Transverse colon (tissue), 4 donors: Measurements from ENCODE around the gene CCS. TPM values are rescaled to one million over a fixed set of nuclear protein-coding genes. Genes with fewer than 3 reads are reported as not detected.
A peak's percentile ranks its signal among the peaks of the same experiment; 100 is the strongest.

Experiments
- DNase-seq: peaks from one replicate; pipeline ENCODE4 v3.0.0-alpha.2; 2019
- H3K27ac ChIP-seq, 4 donors: fragments of 200-600 bp; sonication (generic); 2 replicates each; pipeline ENCODE4 v1.5.1; 2016 to 2018; ENCODE audit warnings: inconsistent platforms in 4 of 4
- H3K27me3 ChIP-seq: fragments of 200-600 bp; sonication (generic); 2 replicates; pipeline ENCODE4 v1.5.1; 2017; ENCODE audit warnings: inconsistent platforms
- H3K36me3 ChIP-seq, 4 donors: fragments of 200-600 bp; sonication (generic); 2 replicates each; pipeline ENCODE4 v1.5.1; 2017 to 2019; ENCODE audit warnings: inconsistent platforms in 4 of 4
- H3K4me1 ChIP-seq, 4 donors: fragments of 200-600 bp; sonication (generic); 2 replicates each; pipeline ENCODE4 v1.5.1; 2017 to 2020; ENCODE audit warnings: inconsistent platforms in 4 of 4
- H3K4me3 ChIP-seq, 4 donors: fragments of 200-600 bp; sonication (generic); 1 replicate in 1 of 4; 2 replicates in 3 of 4; pipeline versions ENCODE4 v1.5.1 to v1.6.1; 2017 to 2019; ENCODE audit warnings: inconsistent platforms in 4 of 4
- H3K9me3 ChIP-seq, 2 donors: fragments of 200-600 bp; sonication (generic); 2 replicates each; pipeline ENCODE4 v1.5.1; 2017 to 2019; ENCODE audit warnings: inconsistent platforms in 2 of 2
- EP300 ChIP-seq: sonication (generic); formaldehyde crosslinking; IDR thresholded peaks from one replicate; pipeline ENCODE4 v1.6.1; 2017; ENCODE audit warnings: antibody characterized with exemption, low read depth
- POLR2A ChIP-seq: fragments of 450-650 bp; IDR thresholded peaks from one replicate; pipeline ENCODE4 v1.6.1; 2016; ENCODE audit warnings: antibody characterized with exemption, mild to moderate bottlenecking, moderate library complexity
- POLR2AphosphoS5 ChIP-seq, 3 donors: sonication (generic); formaldehyde crosslinking; IDR thresholded peaks; one replicate each; pipeline ENCODE4 v1.6.1; 2016; ENCODE audit warnings: antibody characterized with exemption in 3 of 3
- WGBS, 2 donors: methylation state at CpG; one replicate each; pipeline ENCODE4 v1.1.5; 2018; ENCODE audit warnings: low coverage in 1 of 2; 5-methylcytosine and 5-hydroxymethylcytosine counted together
- in situ Hi-C, 4 donors: fragments of 200-750 bp; cut with MboI; loops; one replicate each; pipeline versions ENCODE4 v1.15.0 to v1.15.1; 2017; ENCODE audit warnings: low sequenced_read_pairs in 3 of 4, low pct_ligation_motif_present in 1 of 4, low pct_unique_long_range_greater_than_20kb in 1 of 4
- intact Hi-C: fragments of 100-400 bp; cut with DNase I; formaldehyde crosslinking; loops from one replicate; pipeline ENCODE4 v1.15.1; 2023; ENCODE audit warnings: low total_unique reads
- total RNA-seq, 4 donors: library from RNA; depleted of rRNA; stranded (reverse); fragments of >200 nt; gene quantifications; one replicate each; pipeline ENCODE4 v1.1.0, GENCODE V29; 2016
- TF ChIP-seq, protein P1 (sequence below), 5 experiments: fragments of 200-600 bp in 3 of 5; fragments of 450-650 bp in 2 of 5; sonication (generic) in 3 of 5; IDR thresholded peaks; 1 replicate in 2 of 5; 2 replicates in 3 of 5; pipeline ENCODE4 v1.5.1; 2016 to 2017; ENCODE audit warnings: antibody characterized with exemption in 5 of 5, inconsistent platforms in 3 of 5, mild to moderate bottlenecking in 2 of 5, moderate library complexity in 1 of 5

The CCS gene
- total RNA-seq, 4 donors from 2014 or later, result 37.4 to 82.0 (median 49.5) TPM

DNA sequence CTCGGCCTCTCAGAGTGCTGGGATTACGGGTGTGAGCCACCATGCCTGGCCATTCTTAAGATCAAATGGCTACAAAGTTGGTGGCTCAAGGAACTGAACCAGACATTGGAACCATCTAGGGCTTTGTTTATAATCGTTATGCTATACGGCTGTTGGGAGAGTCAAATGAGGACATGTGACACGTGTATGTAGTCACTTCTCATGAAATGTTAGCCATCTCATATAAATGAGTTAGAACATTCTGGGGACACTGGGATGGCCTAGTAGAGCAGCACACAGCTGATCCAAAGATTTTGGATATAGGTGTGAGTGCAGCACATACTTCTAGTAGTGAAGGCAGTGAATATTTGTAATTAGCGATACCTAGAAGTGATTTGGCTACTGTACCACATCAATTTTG is 38.9 kb downstream of the CCS start:
- H3K4me3 ChIP-seq, result no peak overlapping the region
- TF ChIP-seq POLR2A (no peak), POLR2AphosphoS5 (IDR thresholded peaks at IDR 0.05) (no peak), EP300 (no peak)
- TF ChIP-seq, protein P1, sequence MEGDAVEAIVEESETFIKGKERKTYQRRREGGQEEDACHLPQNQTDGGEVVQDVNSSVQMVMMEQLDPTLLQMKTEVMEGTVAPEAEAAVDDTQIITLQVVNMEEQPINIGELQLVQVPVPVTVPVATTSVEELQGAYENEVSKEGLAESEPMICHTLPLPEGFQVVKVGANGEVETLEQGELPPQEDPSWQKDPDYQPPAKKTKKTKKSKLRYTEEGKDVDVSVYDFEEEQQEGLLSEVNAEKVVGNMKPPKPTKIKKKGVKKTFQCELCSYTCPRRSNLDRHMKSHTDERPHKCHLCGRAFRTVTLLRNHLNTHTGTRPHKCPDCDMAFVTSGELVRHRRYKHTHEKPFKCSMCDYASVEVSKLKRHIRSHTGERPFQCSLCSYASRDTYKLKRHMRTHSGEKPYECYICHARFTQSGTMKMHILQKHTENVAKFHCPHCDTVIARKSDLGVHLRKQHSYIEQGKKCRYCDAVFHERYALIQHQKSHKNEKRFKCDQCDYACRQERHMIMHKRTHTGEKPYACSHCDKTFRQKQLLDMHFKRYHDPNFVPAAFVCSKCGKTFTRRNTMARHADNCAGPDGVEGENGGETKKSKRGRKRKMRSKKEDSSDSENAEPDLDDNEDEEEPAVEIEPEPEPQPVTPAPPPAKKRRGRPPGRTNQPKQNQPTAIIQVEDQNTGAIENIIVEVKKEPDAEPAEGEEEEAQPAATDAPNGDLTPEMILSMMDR (IDR thresholded peaks at IDR 0.05), result no peak
- no peaks in the 10 kb centered on the region for H3K9me3 ChIP-seq
- DNase-seq, result no peak
- H3K27ac ChIP-seq, result no peak overlapping the region
- peaks cover 0 to 16% (median 0%) of the 10 kb centered on the region in 4 donors for H3K4me1 ChIP-seq
- in situ Hi-C loops (no loop called here), intact Hi-C loops (loop anchor here (10.0 kb wide), 1 partner anchor 643 kb away; no protein-coding TSS in a partner anchor)
- no peaks in the 10 kb centered on the region for H3K27me3 ChIP-seq
- 75 to 80% methylated on average over 1 to 6 of the region's 6 CpGs for WGBS, 2 donors
- peaks cover 0 to 20% (median 9%) of the 10 kb centered on the region in 4 donors for H3K36me3 ChIP-seq

DNA sequence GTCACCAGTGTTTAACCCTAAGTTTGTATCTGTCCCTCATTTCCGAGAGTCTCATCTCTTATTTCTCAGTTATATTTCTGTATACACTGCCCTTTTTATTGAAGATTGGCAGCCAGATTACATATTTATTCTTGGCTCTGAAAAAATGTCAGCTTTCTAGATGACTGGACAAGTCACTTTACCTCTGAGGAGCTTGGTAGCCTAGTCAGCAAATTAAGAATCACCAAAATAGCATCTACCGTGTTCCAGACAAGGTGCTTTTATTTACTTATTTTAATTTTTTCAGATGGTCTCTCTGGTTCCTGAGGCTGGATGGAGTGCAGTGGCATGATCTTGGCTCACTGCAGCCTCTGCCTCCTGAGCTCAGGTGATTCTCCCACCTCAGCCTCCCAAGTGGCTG is 40.0 kb downstream of the CCS start:
- in situ Hi-C loops, result no loop called here
- TF ChIP-seq, protein P1 (IDR thresholded peaks at IDR 0.05), result no peak
- no peak for TF ChIP-seq EP300
- no peak for TF ChIP-seq POLR2AphosphoS5 (IDR thresholded peaks at IDR 0.05)
- TF ChIP-seq POLR2A, result no peak
- Histone ChIP-seq H3K9me3 (no peaks in the 10 kb centered on the region), H3K4me3 (no peak overlapping the region), H3K4me1 (peaks cover 0 to 23% (median 8%) of the 10 kb centered on the region in 4 donors), H3K27ac (no peak overlapping the region), H3K27me3 (no peaks in the 10 kb centered on the region), H3K36me3 (peaks cover 0 to 11% (median 2%) of the 10 kb centered on the region in 4 donors)
- WGBS, 2 donors, result 62 to 76% methylated on average over 2 of the region's 2 CpGs
- DNase-seq, result no peak
- intact Hi-C loops, result loop anchor here (10.0 kb wide), 1 partner anchor 642 kb away; no protein-coding TSS in a partner anchor

DNA sequence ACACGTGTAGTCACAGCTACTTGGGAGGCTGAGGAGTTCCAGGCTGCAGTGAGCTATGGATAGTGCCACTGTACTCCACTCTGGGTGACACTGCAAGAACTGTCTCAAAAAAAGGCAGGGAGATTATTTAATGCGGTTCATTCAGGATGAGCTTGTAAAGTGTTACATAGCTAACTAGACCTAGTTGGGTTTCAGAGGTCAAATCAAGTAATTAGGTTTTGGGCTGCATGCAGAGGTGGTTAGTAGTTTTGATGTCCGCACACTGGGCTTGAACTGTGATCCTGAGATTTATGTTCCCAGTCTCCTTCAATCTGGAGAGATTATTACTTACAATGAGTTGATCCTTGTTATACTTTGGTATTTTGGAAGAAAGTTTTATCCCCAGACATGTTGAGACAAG is 43.4 kb downstream of the CCS start:
- intact Hi-C loops, result loop anchor here (10.0 kb wide), 1 partner anchor 638 kb away; no protein-coding TSS in a partner anchor
- WGBS, 2 donors, result 75 to 86% methylated on average over 2 to 3 of the region's 3 CpGs

DNA sequence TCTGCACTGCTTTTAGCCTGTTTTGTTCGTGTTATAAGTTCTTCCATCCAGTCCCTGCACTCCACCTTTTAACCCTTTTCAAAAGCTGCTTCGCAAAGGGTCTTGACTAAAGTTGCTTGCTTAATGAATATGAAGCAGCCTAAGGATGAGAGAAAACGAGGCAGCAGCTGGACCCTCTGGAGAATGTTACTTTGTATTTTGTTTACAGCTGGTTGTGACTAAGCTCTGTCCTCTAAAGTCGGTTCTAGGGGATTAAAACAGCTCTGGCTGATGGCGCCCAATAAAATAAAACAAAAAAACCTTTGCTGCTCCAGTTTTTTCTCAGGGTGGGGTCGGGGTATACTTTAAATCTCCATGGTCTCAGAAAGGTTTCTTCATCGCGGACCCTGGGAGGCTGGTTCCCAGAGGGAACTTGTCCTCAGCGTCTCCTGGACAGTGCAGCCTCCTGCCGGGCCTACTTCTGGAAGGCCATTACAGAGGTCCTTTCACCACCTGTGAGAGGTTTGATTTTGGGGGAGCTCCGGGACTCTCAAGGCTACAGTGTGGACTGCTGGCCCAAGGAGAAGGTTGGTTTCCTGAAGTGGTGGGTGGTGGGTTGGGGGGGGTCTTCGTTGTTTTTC is 44.7 kb downstream of the CCS start:
- H3K36me3 ChIP-seq, result peaks cover 0 to 17% (median 4%) of the 10 kb centered on the region in 4 donors
- TF ChIP-seq POLR2A (no peak), EP300 (no peak)
- TF ChIP-seq, protein P1 (IDR thresholded peaks at IDR 0.05), result no peak
- H3K4me1 ChIP-seq, result peaks cover 21 to 55% (median 41%) of the 10 kb centered on the region in 4 donors
- H3K27ac ChIP-seq, result peak overlapping the region; percentile 89 to 94 (median 90)
- peak overlapping the region; percentile 36 to 88 (median 62) for H3K4me3 ChIP-seq
- intact Hi-C loops (loop anchor here (10.0 kb wide), 1 partner anchor 637 kb away; no protein-coding TSS in a partner anchor), in situ Hi-C loops (no loop called here)
- H3K27me3 ChIP-seq, result no peaks in the 10 kb centered on the region
- H3K9me3 ChIP-seq, result no peaks in the 10 kb centered on the region
- no peak for DNase-seq
- 41 to 65% methylated on average over 5 to 12 of the region's 12 CpGs for WGBS, 2 donors

More for the DNA sequence above, 43.4 kb downstream of the CCS start:
- TF ChIP-seq, protein P1 (IDR thresholded peaks at IDR 0.05), result no peak
- no peak for TF ChIP-seq POLR2AphosphoS5 (IDR thresholded peaks at IDR 0.05)
- TF ChIP-seq EP300, result no peak
- TF ChIP-seq POLR2A, result no peak
- H3K4me3 ChIP-seq, result no peak overlapping the region
- H3K27ac ChIP-seq, result peak overlapping the region in 1 of 4 donors; percentile 94
- no peak for DNase-seq
- H3K4me1 ChIP-seq, result peaks cover 15 to 46% (median 29%) of the 10 kb centered on the region in 4 donors
- peaks cover 0 to 11% (median 4%) of the 10 kb centered on the region in 4 donors for H3K36me3 ChIP-seq
- in situ Hi-C loops, result no loop called here
- no peaks in the 10 kb centered on the region for H3K27me3 ChIP-seq
- no peaks in the 10 kb centered on the region for H3K9me3 ChIP-seq
